GM18517 (cell line): ENCODE data around the gene SETD2.

Experiments
- ATAC-seq: cut with Tn5 transposase; IDR thresholded peaks from one replicate; pipeline ENCODE4 v1.9.1; 2021; ENCODE audit warnings: mild to moderate bottlenecking, moderate library complexity; ENCODE audit not compliant: unreplicated experiment

Gene SETD2

DNA sequence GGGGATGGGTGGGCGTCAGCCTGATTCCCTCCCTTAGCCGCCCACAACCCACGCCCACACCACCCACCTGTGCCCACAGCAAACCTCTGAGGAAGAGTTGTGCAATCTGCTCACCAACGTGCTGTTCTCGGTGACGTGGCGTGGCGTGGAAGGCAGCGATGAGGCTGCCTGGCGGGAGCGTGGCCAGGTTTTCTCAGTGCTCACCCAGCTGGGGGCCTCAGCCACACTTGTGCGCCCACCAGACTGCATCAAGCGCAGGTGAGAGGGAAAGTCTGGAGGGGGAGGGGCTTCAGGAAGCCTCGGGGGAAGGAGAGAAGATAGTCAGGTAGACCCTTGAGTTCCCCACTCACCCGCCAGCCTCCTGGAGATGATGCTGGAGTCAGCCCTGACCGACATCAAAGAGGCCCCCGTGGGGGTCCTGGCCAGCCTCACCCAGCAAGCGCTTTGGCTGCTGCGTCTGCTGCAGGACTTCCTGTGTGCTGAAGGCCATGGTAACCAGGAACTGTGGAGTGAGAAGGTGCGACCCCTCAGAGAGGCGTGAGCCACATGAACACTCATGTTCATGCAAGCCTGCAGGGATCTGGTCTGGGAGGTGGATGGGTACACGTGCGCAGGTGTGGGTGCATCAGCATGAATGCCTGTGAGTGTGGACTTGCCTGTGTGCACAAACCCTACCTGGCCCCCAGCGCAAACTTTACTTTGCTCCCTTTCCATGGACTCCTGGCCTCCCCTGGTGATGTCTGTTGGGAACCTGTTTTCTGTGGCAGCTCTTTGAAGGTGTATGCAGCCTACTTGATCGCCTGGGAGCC lies 162.8 kb downstream of the SETD2 start:
- no peak for ATAC-seq

DNA sequence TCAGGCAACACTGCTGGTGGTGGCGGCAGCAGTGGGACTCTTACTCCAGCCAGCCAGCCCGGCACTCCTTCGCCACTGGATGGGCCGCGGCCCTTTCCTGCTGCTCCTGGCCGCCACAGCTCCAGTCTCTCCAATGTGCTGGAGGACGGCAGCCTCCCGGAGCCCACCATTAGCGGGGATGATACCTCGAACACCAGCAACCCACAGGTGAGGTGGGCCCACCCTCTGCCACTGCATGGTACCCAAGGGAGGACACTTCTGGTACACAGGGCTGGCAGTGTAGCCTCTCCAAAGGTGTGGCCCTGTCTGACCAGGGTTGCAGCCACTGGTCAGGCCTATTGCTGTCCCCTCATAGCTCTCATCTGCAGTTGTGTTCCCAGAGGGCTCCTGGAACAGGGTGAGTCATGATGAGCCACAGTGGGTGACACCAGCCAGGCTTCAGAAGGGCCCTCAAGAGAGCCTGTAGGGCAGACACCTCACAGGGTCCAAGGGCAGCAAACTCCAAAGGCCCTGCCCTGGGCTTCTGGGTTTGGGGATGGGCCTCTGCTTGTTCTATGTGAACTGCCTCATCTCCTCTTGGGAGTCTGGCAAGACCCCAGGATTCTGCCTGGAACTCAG lies 163.6 kb downstream of the SETD2 start:
- no peak for ATAC-seq

DNA sequence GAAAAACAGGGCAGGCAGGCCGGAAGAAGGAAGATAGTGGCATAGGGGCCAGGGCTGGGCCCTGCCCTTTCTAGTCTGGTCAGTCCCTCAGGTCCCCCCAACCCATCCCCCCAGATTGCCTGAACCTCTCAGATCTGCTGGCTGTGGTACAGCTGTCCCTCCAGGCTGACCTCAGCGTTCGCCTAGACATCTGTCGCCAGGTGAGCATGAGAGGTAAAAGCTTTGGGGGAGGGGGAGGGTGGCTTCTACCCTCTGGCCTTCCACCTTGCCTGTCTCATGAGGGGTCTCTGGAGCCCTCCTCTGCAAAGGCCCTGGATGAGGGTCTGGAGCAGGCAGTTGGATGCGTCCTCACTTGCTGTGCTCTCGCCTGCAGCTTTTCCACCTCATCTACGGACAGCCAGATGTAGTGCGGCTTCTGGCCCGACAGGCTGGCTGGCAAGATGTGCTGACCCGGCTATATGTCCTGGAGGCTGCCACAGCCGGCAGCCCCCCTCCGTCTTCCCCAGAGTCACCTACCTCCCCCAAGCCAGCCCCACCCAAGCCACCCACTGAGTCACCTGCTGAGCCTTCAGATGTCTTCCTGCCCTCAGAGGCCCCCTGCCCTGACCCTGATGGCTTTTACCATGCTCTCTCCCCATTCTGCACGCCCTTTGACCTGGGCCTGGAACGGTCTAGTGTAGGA lies 164.3 kb downstream of the SETD2 start:
- ATAC-seq, result no peak

DNA sequence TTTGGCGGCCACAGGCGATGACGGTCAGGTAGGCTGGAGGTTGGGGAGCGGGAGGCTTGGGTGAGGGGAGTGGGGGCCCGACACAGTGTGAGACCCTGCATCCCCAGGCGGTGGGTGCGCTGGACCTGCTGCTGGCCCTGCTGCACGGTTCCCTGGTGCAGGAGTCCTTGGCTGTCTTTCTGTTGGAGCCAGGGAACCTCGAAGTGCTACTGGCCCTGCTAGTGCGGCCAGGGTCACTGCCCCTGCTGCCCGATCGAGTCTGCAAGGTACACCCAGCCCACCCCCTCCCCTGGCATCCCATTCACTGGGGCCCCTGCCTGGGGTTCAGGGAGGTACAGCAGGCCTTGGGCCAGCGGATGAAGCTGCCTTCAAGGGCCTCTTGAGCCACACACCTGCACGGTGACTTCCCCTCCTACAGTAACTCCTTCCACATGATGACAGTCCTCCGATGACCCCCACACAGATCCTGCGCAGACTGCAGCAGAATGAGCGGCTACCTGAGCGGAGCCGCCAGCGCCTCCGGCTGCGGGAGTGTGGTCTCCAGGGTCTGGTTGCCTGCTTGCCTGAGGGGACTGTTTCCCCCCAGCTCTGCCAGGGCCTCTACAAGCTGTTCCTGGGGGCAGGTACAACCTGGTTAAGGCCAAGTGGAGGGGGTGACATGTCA lies 164.9 kb downstream of the SETD2 start:
- ATAC-seq, result no peak

DNA sequence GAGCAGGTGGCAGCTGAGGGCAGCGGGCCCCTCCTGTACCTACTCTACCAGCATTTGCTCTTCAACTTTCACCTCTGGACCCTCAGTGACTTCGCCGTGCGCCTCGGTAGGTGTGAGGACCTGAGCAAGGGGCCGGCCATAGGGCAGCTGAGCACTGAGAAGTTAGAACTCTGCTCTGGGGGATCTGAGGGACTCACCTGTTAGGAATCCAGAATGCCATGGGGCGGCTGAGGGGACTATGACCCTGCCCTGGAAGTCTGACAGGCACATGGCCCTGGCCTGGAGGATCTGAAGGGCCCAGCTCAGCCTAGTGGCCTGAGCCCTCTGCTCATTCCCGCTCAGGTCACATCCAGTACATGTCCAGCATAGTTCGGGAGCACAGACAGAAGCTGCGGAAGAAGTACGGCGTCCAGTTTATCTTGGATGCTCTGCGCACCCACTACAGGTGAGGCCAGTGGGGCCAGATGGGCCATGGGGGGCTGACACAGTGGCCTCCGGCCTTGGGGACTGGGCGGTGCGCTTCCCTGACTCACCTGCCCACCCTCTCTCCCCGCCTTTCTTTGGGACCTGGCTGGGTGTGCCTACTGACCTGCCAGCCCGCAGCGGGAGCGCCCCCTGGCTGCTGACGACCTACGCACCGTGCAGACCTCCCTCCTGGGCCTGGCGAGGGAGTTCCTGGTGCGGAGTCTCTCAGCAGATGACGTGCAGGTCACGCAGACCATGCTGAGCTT lies 165.6 kb downstream of the SETD2 start:
- ATAC-seq, result no peak

DNA sequence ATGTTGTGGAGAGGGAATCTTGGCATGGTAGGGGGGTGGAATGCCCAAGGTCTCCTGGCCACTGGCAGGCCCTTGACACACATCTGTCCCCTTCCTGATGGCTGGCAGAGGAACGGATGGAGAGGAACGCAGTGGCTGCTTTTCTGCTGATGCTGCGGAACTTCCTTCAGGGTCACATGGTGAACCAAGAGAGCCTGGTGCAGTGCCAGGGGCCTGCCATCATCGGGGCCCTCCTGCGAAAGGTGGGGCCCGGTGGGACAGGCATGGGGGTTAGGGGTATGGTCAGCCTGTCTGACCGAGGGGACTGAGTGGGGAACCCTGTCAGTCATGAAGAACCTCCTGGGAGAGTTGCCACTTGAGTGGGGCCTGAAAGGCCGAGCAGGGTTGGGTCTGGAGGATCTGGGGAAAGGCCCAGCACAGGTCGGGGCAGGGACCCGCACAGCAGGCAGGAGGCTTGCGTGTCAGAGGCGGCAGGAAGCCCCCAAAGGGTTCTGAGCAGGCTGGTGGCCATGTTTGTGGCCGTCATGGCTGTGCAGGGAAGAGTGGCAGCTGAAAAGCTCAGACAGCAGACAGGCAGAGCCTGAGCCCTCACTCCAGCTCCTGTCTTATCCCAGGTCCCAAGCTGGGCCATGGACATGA lies 166.3 kb downstream of the SETD2 start:
- no peak for ATAC-seq

DNA sequence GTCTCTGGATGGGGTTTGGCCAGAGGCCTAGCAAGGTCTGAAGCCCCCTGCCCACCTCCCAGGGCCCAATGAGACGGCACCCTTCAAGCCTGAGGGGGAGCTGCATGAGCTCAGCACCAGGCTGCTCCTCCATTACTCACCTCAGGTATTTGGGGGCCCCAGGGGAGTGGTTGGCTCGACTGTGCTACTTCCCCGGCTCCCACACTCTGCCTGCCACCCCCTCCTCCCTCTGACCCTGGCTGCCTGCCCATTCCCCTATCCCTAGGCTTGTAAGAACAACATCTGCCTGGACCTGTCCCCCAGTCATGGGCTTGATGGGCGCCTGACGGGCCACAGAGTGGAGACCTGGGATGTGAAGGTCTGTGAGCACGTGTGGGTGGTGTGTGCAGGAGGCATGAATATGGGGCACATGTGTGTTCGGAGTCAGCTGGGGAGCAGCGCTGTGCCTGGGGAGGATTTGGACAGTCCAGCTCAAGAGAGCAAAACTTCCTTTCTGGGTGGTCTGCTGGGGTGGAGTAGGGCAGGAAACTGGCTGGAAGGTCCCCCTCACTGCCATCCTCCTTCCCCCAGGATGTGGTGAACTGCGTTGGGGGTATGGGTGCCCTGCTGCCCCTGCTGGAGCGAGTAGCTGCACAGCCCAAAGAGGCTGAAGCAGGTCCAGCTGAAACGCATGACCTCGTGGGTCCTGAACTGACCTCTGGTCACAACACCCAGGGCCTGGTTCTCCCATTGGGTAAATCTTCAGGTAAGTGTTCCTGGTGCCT lies 167.0 kb downstream of the SETD2 start:
- no peak for ATAC-seq

DNA sequence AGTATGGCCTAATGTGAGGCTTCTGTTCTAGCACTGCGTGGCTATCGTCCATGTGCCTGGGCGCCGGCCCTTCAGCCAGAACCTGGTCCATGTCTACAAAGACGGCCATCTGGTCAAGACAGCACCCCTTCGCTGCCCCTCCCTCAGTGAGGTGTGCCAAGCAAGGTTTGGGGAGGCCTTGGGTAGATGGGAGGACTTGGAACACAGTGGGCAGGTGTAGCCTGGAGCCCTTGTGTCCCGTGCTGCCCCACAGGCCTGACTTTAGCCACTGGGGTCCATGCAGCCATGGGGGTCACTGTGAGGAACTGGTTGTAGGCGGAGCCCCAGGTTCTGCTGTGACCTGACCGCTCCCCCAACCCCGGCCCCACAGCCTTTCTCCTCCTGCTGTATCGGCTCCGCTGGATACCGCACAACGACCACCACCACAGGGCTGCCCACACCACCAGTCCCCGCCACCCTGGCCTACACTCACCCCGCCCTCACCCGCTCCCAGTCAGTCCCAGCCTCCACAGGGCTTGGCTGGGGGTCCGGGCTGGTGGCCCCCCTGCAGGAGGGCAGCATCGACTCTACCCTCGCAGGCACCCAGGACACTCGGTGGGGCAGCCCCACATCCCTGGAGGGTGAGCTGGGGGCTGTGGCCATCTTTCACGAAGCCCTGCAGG lies 167.9 kb downstream of the SETD2 start:
- no peak for ATAC-seq

DNA sequence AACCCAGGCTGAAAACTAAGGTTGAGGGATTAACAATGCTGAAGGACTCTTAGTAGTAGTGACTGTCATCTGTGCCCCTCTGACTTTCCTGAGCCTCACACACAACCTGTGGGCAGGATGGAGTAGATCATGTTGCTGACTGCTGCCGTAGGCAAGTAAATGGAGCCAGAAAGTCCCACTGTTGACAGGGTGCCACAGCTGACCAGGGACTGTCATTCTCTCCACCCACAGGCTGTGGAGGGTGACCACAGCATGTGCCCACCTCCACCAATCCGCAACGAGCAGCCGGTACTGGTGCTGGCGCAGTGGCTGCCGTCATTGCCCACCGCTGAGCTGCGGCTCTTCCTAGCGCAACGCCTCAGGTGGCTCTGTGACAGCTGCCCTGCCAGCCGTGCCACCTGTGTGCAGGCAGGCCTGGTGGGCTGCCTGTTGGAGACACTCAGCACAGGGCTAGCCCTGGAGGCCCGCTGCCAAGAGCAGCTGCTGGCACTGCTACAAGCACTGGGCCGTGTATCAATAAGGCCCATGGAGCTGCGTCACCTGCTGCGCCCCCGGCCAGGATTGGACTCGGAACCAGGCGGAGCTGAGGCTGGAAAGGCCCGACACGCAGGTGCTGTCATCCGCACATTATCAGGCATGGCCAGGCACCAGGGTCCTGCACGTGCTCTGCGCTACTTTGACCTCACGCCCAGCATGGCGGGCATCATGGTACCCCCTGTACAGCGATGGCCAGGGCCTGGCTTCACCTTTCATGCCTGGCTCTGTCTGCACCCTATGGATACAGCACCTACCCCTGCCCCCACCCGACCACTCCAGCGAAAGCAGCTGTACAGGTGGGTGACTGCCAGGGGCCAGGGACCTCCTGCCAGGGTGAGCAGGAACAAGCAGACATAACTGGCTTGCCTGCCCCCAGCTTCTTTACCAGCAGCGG lies 168.8 kb downstream of the SETD2 start:
- no peak for ATAC-seq

DNA sequence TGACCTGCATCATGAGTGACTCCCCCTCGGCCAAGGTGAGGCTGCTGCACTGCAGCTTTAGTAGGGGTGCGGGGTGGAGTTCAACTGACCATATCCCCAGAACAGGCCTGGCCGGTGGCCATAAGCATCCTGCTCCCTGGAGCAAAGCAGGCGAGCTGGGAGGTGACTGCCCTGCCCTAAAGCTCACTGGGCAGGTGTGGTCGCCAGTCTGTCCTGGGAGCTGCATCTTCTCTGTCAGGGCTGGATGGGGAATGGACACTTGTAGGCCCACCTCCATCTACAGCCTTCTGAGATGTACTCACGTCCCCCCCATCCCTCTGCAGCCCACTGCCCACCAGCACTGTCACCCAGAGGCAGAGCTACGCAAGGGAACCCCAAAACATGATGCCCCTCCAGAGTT lies 169.9 kb downstream of the SETD2 start:
- ATAC-seq, result no peak

DNA sequence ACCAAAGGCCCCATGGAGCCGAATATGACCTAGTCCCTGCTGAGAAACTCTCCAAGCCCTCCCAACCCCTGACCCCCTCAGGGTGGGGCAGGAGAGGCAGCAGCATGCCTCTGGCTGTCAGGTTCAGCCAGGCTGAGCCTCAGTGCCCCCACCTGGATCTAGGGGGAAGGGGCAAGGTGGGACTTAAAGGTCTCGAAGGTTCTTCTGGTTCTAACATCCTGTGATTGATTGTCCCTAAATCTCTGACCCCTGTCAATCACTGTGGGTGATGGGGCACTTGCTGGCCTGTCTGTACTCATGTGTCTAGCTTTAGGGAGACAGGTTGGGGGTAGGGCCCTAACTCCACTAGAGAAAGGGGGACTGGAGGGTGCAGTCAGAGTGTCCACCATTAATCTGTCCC lies 170.6 kb downstream of the SETD2 start:
- no peak for ATAC-seq

DNA sequence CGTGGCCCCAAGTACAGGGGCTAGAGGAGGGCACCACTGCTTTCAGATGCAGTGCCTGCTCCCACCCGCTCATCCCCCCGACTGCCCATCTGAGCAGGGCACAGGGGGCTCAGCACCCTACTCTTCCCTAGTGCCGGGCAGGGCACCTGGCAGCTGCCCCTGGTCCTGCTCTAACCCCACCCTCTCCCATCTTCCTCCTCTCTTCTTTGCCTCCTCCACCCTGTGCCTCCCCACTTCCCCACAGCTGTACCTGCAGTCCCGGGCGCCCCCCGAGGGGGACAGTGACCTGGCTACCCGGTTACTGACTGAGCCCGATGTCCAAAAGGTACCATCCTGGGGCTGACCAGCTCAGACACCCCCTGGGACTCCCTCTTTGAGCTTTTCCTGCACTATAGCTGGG lies 171.7 kb downstream of the SETD2 start:
- ATAC-seq, result no peak

DNA sequence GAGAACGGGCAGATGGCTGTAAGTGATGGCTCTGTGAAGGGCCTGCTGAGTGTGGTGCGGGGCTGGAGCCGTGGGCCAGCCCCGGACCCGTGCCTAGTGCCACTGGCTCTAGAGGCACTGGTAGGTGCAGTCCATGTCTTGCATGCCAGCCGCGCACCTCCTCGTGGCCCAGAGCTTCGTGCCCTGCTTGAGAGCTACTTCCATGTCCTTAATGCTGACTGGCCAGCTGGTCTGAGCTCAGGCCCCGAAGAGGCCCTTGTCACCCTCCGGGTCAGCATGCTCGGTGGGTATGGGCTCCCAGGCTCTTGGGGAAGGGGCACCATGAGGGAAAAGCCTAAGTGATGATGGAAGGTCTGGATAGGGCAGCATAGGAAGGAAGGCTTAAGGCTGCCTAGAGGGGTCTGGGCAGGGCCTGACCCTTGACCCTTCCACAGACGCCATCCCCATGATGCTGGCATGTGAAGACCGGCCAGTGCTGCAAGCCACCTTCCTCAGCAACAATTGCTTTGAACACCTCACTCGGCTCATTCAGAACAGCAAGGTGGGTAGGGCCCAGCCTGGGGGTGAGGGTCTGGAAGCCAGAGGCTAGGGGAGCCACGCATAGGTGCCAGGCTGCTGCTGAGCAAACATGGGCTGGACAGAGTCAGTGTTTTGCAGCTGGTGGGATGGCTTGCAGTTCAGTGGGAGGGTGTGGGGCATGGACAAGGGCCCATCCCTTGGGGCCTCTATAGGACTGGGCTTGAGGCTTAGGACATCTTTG lies 172.3 kb downstream of the SETD2 start:
- no peak for ATAC-seq

DNA sequence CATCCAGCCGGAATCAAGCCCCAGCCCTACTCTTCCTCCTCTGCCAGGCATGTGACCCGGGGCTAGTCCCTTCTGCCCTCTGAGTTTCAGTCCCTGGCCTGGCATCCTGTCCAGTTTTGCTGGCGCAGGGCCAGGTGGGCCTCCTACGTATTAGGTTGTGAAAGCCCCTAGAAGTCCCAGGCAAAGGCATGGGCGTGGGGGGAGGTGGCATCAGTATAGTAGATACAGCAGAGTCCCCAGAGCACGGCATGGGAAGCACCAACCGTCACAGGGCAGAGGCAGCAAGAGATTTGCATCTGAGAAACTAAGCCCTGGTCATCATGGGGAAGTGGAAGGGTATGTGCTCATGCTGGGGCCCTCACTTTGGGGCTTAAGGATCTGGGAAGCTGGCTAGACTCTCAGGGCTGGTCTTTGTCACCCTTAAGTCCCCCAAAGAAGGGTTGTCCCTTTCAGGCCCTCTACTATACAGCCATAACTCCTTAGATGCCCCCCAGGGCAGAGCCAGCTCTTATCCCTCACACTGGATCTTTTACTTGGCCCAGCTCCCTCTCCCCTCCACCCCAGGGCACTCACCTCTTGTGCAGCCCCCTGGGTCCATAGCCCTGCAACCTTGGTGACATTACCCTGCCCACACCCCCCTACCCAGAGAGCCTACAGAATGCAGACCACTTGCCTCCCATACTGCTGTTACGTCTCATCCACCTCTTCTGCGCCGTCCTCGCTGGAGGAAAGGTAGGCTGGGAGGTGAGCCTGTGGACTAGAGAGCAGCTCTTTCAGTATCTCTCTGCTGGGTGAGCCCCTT lies 173.1 kb downstream of the SETD2 start:
- ATAC-seq, result peak; percentile 51

DNA sequence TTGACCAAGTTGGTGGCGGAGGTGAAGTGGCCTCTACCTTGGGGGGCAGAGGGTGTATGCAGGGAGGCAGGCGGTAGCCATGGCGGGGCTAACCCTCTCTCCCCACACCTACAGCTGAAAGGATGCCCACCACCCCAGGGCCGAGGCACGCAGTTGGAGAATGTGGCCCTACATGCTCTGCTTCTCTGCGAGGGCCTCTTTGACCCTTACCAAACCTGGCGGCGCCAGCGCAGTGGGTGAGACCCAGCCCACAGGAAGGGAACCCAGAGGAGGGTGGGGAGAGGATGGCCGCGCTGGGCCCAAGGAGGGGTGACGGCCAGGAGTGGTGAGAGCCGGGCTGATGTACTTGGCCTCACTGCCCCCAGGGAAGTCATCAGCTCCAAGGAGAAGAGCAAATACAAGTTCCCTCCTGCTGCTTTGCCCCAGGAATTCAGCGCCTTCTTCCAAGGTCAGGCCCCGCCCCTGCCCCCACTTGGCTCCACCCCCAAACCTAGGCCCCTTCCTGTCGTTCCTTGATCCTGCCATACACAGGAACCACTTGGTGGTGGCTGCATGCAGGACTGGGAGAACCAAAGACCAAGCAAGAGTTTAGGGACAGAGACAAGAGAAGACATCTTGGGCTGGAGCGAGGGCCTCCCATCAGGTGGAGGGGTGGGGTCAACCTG lies 174.6 kb downstream of the SETD2 start:
- ATAC-seq, result no peak

DNA sequence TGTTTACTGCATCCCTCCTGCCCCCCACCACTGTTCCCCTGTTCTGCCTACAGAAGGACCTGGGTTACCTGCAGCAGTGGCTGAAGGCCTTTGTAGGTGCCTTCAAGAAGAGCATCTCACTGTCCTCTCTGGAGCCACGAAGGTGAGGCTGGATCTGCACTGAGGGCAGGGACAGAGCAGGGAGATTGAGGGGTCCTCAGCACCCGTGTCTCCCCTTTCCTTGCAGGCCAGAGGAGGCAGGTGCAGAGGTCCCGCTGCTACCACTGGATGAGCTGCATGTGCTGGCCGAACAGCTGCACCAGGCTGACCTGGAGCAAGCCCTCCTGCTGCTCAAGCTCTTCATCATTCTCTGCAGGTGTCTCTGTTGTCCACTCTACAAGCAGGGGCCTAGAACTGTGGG lies 175.3 kb downstream of the SETD2 start:
- ATAC-seq, result no peak
